Subcutaneous abdominal adipose tissue (tissue), 5 donors: ENCODE data around the gene CD200.

Source experiments
- H3K27ac ChIP-seq: one replicate; pipeline ENCODE4 v1.7.0; 2013; ENCODE audit warnings: low read depth, mild to moderate bottlenecking, inconsistent platforms, low read length, moderate library complexity
- H3K27me3 ChIP-seq, 5 donors: one replicate each; pipeline ENCODE4 v1.7.0; 2013; ENCODE audit warnings: low read length in 5 of 5, inconsistent platforms in 1 of 5; ENCODE audit not compliant: control insufficient read depth in 5 of 5, insufficient read depth in 4 of 5
- H3K36me3 ChIP-seq, 5 donors: one replicate each; pipeline ENCODE4 v1.7.0; 2013; ENCODE audit warnings: low read length in 5 of 5; ENCODE audit not compliant: control insufficient read depth in 5 of 5, insufficient read depth in 5 of 5
- H3K4me1 ChIP-seq, 5 donors: one replicate each; pipeline ENCODE4 v1.7.0; 2013; ENCODE audit warnings: low read length in 5 of 5, mild to moderate bottlenecking in 3 of 5, moderate library complexity in 1 of 5; ENCODE audit not compliant: control insufficient read depth in 5 of 5, insufficient read depth in 5 of 5
- H3K4me3 ChIP-seq, 5 donors: one replicate each; pipeline ENCODE4 v1.7.0; 2013; ENCODE audit warnings: low read length in 5 of 5, low read depth in 1 of 5
- H3K9ac ChIP-seq, 5 donors: one replicate each; pipeline ENCODE4 v1.7.0; 2013; ENCODE audit warnings: low read length in 5 of 5, mild to moderate bottlenecking in 4 of 5, moderate library complexity in 3 of 5
- H3K9me3 ChIP-seq, 5 donors: one replicate each; pipeline ENCODE4 v1.7.0; 2013; ENCODE audit warnings: low read length in 5 of 5; ENCODE audit not compliant: control insufficient read depth in 5 of 5
- donor health status: healthy.
- donor health status: healthy.
- donor health status: healthy.
- donor health status: healthy.
- donor health status: healthy.

Gene CD200

DNA sequence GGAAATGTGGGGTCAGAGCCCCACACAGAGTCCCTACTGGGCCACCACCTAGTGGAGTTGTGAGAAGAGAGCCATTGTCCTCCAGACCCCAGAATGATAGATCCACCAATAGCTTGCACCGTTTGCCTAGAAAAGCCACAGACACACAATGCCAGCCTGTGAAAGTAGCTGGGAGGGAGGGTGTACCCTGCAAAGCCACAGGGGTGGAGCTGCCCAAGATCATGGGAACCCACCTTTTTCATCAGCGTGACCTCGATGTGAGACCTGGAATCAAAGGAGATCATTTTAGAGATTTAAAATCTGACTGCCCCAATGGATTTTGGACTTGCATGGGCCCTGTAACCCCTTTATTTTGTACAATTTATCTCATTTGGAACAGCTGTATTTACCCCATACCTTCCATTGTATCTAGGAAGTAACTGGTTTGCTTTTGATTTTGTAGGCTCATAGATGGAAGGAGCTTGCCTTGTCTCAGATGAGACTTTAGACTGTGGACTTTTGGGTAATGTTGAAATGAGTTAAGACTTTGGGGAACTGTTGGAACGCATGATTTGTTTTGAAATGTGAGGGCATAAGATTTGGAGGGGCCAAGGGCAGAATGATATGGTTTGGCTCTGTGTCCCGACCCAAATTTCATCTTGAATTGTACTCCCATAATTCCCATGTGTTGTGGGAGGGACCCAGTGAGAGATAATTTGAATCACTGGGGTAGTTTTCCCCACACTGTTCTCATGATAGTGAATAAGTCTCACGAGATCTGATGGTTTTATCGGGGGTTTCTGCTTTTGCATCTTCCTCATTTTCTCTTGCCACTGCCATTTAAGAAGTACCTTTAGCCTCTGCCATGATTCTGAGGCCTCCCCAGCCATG, 49.0 kb downstream of the CD200 start:
- Histone ChIP-seq H3K9me3 (no peaks in the 10 kb centered on the region), H3K36me3 (no peaks in the 10 kb centered on the region), H3K4me3 (no peak overlapping the region), H3K4me1 (peaks cover 0 to 24% (median 8%) of the 10 kb centered on the region in 5 donors), H3K27me3 (no peaks in the 10 kb centered on the region), H3K27ac (no peak overlapping the region), H3K9ac (no peak overlapping the region)

DNA sequence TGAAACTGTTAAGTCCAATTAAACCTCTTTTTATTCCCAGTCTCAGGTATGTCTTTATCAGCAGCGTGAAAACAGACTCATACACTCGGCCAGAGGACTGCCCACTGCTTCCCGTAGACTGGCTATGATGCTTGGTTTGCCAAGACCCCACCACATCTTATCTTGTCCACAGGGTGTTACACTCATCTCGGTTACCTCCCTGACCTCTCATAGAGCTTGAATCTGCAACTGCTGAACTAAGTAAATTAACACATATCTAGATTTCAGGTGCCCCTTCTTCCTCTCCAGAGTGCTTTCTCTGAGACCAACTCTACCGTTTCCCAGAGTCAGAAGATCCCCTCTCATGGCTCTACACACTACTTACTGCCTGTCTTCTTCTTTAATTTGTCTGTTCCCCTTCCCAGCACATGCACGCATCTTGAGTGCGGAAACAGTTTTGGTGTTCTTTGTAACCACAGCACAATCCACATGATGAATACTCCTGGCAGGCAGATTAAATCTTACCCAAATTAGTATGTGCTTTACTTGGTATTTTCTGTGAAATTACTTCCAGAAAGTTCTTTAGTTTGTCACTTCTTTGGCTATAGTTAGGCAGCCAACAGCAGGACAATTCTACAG, 49.7 kb downstream of the CD200 start:
- Histone ChIP-seq H3K27ac (no peak overlapping the region), H3K4me1 (peaks cover 0 to 18% (median 8%) of the 10 kb centered on the region in 5 donors), H3K4me3 (no peak overlapping the region), H3K9ac (no peak overlapping the region), H3K9me3 (no peaks in the 10 kb centered on the region), H3K36me3 (no peaks in the 10 kb centered on the region), H3K27me3 (no peaks in the 10 kb centered on the region)

DNA sequence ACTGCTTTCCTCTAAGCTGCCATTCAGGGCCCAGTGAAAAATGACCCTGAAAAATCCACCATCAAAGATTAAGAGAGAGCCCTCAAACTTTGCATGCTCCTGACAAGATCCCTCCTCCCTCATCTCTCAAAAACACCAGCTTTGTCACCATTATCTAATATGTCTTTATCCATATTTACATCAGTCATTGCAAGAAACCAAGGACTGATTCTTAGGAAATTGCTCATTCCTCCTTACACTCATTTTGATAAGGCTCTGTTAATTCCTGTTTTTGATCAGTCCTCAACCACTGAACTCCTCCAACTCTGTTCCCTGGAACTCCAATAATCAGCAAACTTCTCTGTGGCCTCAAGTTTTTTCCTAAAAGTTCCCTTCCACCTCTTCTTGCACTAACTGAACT, 51.8 kb downstream of the CD200 start:
- no peaks in the 10 kb centered on the region for H3K9me3 ChIP-seq
- H3K4me1 ChIP-seq, result peaks cover 0 to 8% (median 0%) of the 10 kb centered on the region in 5 donors
- no peaks in the 10 kb centered on the region for H3K36me3 ChIP-seq
- H3K9ac ChIP-seq, result no peak overlapping the region
- H3K4me3 ChIP-seq, result no peak overlapping the region
- no peak overlapping the region for H3K27ac ChIP-seq
- H3K27me3 ChIP-seq, result no peaks in the 10 kb centered on the region

DNA sequence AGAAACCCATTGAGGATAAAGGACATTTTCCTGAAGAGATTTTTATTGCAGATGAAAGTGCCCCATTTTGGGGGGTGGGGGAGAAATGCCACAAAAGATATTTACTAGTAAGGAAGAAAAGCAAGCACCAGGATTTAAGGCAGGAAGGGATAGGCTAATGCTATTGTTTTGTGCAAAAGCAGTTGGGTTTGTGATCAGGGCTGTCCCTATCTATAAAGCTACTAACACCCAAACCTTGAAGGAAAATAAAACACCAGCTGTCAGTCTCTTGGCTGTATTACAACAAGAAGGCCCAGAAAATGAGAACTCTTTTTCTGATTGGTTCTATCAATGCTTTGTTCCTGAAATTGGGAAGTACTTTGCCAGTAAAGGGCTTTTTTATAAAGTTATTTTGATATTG, 56.0 kb downstream of the CD200 start:
- peaks cover 7 to 29% (median 18%) of the 10 kb centered on the region in 5 donors for H3K4me1 ChIP-seq
- no peaks in the 10 kb centered on the region for H3K27me3 ChIP-seq
- no peak overlapping the region for H3K9ac ChIP-seq
- no peak overlapping the region for H3K4me3 ChIP-seq
- H3K27ac ChIP-seq, result peak overlapping the region; percentile 20
- H3K36me3 ChIP-seq, result no peaks in the 10 kb centered on the region
- H3K9me3 ChIP-seq, result no peaks in the 10 kb centered on the region

DNA sequence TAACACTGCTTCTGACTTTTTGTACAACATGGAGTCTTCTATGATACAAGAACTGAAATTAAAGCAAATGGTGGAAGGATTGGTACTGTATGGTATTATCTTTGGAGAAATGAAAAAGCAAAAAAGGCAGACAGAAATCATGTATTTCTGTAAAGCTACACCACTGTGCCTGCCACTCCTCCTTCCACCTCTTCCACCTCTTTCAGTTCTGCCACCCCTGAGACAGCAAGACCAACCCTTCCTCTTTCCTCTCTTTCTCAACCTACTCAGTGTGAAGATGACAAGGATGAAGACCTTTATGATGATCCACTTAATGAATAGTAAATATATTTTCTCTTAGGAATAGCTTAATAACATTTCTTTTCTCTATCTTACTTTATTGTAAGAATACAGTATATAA, 57.0 kb downstream of the CD200 start:
- Histone ChIP-seq H3K27me3 (no peaks in the 10 kb centered on the region), H3K4me1 (peaks cover 7 to 39% (median 28%) of the 10 kb centered on the region in 5 donors), H3K9me3 (no peaks in the 10 kb centered on the region), H3K4me3 (no peak overlapping the region), H3K9ac (no peak overlapping the region), H3K36me3 (no peaks in the 10 kb centered on the region), H3K27ac (no peak overlapping the region)

DNA sequence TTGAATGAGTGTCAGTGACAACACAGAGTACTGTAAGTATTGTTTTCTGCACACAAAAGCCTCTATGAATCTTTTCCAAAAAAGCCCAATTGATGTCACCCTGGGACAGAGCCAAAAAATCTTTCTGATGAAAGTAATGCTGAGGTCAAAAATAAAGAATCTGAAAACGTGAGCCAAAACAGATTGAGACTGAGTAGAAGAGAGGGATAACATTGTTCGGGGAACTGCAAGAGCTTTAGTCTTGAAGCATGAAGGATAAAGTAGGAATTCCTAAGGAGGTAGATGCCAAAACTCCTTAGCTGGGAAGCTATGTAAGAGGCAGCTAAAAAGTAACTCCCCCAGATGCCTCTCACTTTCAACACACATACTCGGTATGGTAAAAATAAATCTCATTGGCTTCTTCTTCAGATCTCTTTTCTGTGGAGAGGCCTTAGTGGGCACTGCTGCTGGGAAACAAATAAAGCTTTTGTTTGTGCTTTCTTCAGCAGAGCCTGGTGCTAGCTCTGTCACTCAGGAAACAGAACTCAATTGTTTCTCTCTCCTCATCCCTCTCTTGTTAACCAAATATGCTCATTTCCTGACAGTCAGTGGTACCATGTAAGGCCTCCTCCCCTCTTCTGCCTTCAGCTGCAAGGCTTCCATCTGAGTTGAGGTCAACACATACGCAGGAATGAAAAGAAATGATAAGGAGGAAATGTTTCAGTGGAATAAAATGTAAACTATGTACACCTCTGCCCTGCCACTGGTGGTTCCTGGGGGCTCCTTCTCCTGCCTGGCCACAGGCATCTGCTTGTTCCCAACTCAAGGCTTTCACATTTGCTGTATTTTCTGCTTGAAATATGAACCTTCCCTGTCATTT, 58.1 kb downstream of the CD200 start:
- H3K9ac ChIP-seq, result peak overlapping the region in 1 of 5 donors; percentile 51
- no peaks in the 10 kb centered on the region for H3K36me3 ChIP-seq
- no peak overlapping the region for H3K4me3 ChIP-seq
- H3K9me3 ChIP-seq, result no peaks in the 10 kb centered on the region
- H3K27ac ChIP-seq, result peak overlapping the region; percentile 88
- H3K27me3 ChIP-seq, result no peaks in the 10 kb centered on the region
- H3K4me1 ChIP-seq, result peaks cover 7 to 46% (median 37%) of the 10 kb centered on the region in 5 donors

DNA sequence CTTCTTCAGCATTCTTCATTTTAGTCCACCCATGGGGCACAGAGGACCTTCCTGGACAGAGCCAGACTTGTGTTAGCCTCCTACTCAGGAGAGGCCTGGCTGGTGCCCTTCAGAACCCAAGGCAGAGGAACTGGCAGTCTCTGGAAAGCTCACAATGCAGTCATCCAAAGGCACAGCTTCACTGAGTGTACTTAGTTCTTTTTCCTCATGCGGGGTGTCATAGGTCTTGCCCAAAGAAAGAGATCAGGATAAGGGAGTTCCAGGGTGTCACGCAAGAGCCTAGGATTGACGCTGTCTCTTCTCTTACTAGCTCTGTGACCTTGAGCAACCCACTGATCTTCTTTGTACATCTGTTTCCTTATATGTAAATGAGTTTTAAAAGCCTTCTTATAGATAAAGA, 58.7 kb downstream of the CD200 start:
- peak overlapping the region in 1 of 5 donors; percentile 51 for H3K9ac ChIP-seq
- no peaks in the 10 kb centered on the region for H3K36me3 ChIP-seq
- H3K4me3 ChIP-seq, result no peak overlapping the region
- no peaks in the 10 kb centered on the region for H3K9me3 ChIP-seq
- H3K4me1 ChIP-seq, result peaks cover 7 to 46% (median 39%) of the 10 kb centered on the region in 5 donors
- H3K27ac ChIP-seq, result peak overlapping the region; percentile 88
- H3K27me3 ChIP-seq, result no peaks in the 10 kb centered on the region

DNA sequence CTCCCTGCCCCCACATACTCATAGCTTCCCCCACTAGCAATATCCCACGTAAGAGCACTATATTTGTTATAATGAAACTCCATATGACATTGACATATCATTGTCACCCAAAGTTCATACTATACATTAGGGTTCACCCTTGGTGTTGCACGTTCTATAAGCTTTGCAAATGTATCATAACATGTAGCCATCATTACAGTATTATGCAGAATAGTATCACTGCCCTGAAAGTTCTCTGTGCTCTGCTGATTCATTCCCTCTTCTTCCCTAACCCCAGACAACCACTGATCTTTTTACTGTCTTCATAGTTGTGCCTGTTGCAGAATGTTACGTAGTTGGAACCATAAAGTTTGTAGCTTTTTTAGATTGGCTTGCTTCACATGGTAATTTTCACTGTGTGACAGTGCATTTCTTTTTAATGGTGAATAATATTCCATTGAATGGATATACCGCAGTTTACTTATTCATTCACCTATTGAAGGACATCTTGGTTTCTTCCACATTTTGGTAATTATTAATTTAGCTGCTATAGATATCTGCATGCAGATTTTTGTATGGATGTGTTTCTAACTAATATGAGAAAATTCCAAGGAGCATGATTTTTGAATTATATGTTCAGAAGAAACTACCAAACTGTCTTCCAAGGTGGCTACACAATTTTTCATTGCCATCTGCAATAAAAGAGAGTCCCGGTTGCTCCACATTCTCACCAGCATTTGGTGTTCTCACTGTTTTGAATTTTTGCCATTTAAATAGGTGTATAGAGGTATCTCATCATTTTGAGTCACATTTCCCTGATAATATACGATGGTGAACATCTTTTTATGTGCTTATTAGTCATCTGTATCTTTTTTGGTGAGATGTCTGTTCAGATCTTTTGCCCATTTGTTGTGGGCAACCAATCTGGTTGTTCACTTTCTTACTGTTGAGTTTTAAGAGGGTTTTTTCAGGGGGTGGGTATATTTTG, 59.7 kb downstream of the CD200 start:
- peak overlapping the region; percentile 88 for H3K27ac ChIP-seq
- H3K4me3 ChIP-seq, result no peak overlapping the region
- H3K4me1 ChIP-seq, result peaks cover 10 to 50% (median 42%) of the 10 kb centered on the region in 5 donors
- no peaks in the 10 kb centered on the region for H3K36me3 ChIP-seq
- H3K9ac ChIP-seq, result no peak overlapping the region
- H3K27me3 ChIP-seq, result no peaks in the 10 kb centered on the region
- H3K9me3 ChIP-seq, result no peaks in the 10 kb centered on the region

DNA sequence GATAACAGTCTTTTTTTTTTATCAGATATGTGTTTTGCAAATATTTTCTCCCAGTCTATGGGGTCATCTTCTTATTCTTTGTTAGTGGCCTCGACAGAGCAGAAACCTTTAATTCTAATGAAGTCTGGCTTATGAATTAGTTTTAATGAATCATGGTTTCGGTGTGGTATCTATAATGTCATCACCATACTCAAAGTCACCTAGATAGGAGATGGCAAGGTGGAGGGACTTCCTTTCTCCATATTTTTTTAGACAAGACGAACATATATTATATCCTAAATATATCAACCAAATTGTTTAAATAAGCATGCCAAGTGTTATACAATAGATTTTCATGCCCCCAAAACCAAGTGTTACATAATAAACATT, 60.4 kb downstream of the CD200 start:
- Histone ChIP-seq H3K27ac (peak overlapping the region; percentile 71), H3K27me3 (no peaks in the 10 kb centered on the region), H3K4me3 (no peak overlapping the region), H3K9ac (no peak overlapping the region), H3K36me3 (no peaks in the 10 kb centered on the region), H3K9me3 (no peaks in the 10 kb centered on the region), H3K4me1 (peaks cover 12 to 55% (median 45%) of the 10 kb centered on the region in 5 donors)
